Activated effector memory CD4-positive, alpha-beta T cell treated with anti-CD3 and anti-CD28 coated beads, Interleukin-2, amount 50 U/mL, for 16 hours (primary cell): ENCODE results near the gene ALG1L2.
A peak's percentile ranks its signal among the peaks of the same experiment; 100 is the strongest.
"Not testable (repeated sequence)": the region's sequence is repeated elsewhere in the genome, so short reads cannot be mapped to it uniquely, and the experiment has no call there.

Experiments used
- DNase-seq: peaks from one replicate; pipeline ENCODE4 v3.0.0-alpha.2; 2020

The ALG1L2 gene

GRCh38 chr3:130094491-130094941 is 12.9 kb downstream of the ALG1L2 start:
- peak; percentile 79 for DNase-seq

DNA sequence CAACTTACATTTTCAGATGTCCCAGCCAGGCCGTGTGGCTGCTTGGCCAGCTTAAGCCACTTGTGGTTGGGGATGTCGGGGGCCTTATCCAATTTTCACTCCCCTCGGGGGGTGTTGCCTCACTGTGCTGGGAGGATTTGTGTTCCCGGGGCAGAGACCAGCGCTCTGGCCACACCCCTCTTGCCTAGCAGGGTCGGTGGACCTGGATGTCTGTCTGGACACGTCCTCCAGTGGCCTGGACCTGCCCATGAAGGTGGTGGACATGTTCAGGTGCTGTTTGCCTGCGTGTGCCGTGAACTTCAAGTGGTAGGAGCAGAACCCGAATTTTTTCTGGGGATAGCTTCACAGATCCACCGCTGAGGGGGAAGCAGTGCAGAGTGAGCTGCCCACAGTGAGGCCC is 14.2 kb downstream of the ALG1L2 start:
- not testable (repeated sequence) for DNase-seq

DNA sequence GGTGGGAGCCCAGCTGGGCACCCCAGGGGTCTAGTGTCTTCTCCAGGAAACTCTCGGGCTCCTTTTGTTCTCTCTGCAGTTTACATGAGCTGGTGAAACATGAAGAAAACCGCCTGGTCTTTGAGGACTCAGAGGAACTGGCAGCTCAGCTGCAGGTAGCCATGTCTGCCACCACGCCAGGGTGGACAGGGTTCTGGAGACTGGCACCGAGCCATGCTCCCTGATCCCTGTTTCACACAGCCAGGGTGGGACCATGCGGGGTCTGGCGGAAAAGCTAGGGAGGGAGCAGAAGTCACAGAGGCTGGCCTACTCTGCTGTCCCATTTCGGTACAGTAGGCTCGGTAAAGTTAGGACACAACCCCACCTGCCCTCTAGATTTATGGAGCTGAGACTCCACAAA is 15.5 kb downstream of the ALG1L2 start:
- not testable (repeated sequence) for DNase-seq

GRCh38 chr3:130097690-130098638 is 16.3 kb downstream of the ALG1L2 start:
- peak; percentile 81 for DNase-seq

DNA sequence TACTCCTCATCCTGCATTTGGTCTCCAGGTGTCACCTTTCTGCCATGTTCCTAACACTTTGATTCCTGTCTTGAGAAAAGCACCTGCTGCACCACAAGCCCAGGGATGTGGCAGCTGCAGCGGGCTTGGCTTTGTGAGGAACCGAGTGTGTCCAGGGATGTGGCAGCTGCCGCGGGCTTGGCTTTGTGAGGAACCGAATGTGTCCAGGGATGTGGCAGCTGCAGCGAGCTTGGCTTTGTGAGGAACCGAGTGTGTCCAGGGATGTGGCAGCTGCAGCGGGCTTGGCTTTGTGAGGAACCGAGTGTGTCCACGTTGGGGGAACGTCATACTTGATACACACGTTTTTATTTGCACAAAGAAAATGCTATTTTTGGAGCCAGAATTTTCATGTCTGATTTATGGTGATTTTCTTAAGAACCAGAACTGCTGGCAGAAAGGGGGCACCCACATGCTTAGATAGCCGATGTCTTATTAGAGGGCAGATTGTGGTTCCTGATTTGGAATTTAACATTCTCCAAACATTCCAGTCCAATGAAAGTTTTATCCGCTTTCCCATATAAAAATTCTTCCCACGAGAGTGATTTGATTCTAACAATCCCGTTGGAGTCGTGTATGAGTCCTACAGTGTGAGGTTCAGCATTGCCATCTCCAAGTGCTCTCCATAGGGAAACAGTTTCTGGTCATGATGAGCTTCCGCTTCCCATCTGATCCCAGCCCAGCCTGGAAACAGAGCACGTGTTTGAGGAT is 17.2 kb downstream of the ALG1L2 start:
- DNase-seq = peak; percentile 33

DNA sequence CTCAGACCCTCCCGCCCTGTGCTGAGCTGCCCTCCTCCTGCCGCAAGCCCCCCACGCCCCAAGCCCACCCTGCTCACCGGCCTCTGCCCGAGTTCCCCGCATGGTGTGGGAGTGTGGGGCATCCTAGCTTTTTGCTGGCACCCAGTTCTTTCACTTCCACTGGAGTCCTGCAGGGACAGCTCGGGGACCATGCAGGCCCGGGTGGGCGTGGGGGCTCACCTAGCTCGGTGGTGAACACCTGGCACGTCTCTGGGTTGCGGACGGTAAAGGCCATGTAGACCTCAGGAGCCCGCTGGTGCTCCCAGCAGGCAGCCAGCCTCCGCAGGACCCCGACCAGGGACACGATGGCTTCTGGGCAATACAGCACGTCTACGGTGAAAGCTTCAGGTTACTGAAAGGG is 20.9 kb downstream of the ALG1L2 start:
- not testable (repeated sequence) for DNase-seq

GRCh38 chr3:130104191-130104590 is 22.6 kb downstream of the ALG1L2 start:
- DNase-seq = not testable (repeated sequence)

DNA sequence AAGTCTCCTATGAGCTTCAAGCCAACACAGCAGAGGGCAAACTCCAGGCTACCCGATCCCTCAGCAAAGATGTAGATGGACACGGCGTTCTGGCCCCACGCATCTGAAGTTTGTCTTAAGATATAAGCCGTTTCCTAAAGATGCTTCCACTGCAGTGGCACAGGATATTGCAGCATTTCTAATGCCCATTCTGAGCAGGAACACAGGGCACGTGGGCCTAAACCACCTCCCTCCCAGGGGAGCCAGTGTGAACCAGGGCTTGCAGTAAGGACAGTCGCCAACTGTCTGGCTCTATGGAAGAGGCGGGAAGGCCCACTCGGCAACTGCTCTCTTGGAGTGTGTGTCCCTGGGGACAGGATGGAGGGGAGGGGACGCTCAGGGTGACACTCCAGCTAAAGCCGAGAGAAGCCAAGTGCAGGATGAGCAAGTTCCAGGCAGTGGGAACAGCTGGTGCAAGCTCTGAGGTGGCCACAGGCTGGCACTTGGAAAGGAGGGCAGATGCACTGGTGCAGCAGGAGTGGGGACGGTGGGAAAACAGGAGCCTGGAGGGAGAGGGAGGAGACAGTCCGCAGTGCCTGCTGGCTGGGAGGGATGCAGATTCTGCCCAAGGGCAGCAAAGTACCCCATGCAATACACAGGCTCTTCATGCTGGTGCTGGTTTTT is 25.8 kb downstream of the ALG1L2 start:
- not testable (repeated sequence) for DNase-seq

- DNase-seq = not testable (repeated sequence)
Measured at GRCh38 chr3:130108836-130109585, 27.4 kb downstream of the ALG1L2 start.

- DNase-seq = peak; percentile 67
Measured at GRCh38 chr3:130110386-130111169, 28.9 kb downstream of the ALG1L2 start.

GRCh38 chr3:130111185-130111864 is 29.7 kb downstream of the ALG1L2 start:
- peak; percentile 100 for DNase-seq

GRCh38 chr3:130111865-130112747 is 30.5 kb downstream of the ALG1L2 start:
- DNase-seq = peak; percentile 100

GRCh38 chr3:130112748-130113073 is 31.1 kb downstream of the ALG1L2 start:
- not testable (repeated sequence) for DNase-seq

DNA sequence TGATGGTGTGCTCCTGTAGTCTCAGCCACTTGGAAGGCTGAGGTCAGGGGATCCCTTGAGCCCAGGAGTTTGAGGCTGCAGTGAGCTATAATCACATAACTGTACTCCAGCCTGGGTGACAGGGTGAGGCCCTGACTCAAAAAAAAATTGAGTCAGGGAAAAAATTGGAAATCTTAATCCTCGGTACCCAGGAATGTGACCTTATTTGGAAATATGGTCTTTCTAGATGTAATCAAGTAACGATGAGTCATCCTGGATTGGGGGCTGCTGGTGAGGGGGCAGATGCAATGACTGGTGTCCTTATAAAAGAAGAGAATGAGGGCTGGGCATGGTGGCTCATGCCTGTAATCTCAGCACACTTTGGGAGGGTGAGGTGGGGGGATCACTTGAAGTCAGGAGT is 33.8 kb downstream of the ALG1L2 start:
- DNase-seq = not testable (repeated sequence)

- no peak for DNase-seq
Measured at GRCh38 chr3:130117933-130118332, 36.3 kb downstream of the ALG1L2 start.

DNA sequence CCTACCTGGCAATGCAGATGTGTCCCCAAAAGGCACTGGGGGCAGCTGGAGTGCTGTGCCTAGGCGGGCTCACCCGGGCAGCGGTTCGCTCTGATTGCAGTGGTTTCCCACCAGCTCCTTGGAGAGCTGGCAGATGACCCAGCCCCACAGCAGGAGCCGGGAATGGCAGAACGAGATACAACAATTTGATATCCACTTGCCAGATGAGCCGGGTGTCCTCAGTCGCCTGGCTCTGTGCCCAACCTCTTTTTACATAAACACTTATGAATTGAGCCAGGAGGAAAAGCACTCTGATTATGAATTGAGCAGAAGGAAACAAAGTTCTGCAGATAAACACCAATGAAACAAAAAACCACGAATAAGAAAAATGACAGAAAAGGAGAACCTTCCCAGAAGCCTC is 38.2 kb downstream of the ALG1L2 start:
- DNase-seq = not testable (repeated sequence)

- DNase-seq = not testable (repeated sequence)
Measured at GRCh38 chr3:130120291-130120690, 38.7 kb downstream of the ALG1L2 start.

- DNase-seq = not testable (repeated sequence)
Measured at GRCh38 chr3:130122891-130123775, 41.5 kb downstream of the ALG1L2 start.

DNA sequence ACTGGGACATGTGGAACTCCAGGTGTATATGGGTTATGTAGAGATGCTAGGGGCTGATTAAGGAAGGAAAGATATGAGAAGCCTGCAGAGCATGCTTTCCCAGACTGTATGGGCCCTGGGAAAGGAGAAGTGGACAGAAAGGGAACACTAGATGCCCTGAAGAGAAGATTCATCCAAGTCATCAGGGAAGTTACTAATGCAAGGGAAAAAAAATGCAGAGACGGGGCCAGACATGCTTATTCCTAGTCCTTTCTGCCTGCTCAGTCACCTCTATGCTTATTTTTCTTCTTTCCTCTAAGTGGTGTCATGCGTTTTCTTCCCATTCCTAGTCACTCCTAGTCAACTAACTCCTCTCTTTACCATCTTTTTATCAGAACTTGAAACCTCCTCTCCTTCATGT is 43.8 kb downstream of the ALG1L2 start:
- DNase-seq = not testable (repeated sequence)
